GM12873 (cell line): ENCODE results near the gene MIGA2.

Source experiments
- TF ChIP-seq, protein P1 (sequence below): IDR thresholded peaks from 2 replicates; pipeline ENCODE4 v1.5.1; 2012; ENCODE audit warnings: low read depth, mild to moderate bottlenecking, moderate library complexity, low read length, control low read depth; ENCODE audit not compliant: insufficient read depth; ENCODE audit errors: missing control alignments

MIGA2 gene

DNA sequence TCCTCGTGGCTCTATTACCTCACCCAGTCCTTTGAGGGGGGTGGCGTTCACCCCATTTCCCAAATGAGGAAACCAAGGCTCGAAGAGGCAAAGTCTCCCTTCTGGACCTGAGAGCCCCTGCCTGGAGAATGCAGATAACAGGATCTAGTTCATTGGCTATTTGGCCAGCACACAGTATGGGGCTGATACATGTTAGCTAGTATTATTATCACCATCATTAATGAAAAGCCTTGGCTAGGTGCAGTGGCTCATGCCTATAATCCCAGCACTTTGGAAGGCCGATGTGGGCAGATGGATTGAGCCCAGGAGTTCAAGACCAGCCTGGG, 12.6 kb upstream of the MIGA2 start:
- TF ChIP-seq, protein P1, sequence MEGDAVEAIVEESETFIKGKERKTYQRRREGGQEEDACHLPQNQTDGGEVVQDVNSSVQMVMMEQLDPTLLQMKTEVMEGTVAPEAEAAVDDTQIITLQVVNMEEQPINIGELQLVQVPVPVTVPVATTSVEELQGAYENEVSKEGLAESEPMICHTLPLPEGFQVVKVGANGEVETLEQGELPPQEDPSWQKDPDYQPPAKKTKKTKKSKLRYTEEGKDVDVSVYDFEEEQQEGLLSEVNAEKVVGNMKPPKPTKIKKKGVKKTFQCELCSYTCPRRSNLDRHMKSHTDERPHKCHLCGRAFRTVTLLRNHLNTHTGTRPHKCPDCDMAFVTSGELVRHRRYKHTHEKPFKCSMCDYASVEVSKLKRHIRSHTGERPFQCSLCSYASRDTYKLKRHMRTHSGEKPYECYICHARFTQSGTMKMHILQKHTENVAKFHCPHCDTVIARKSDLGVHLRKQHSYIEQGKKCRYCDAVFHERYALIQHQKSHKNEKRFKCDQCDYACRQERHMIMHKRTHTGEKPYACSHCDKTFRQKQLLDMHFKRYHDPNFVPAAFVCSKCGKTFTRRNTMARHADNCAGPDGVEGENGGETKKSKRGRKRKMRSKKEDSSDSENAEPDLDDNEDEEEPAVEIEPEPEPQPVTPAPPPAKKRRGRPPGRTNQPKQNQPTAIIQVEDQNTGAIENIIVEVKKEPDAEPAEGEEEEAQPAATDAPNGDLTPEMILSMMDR = no peak

DNA sequence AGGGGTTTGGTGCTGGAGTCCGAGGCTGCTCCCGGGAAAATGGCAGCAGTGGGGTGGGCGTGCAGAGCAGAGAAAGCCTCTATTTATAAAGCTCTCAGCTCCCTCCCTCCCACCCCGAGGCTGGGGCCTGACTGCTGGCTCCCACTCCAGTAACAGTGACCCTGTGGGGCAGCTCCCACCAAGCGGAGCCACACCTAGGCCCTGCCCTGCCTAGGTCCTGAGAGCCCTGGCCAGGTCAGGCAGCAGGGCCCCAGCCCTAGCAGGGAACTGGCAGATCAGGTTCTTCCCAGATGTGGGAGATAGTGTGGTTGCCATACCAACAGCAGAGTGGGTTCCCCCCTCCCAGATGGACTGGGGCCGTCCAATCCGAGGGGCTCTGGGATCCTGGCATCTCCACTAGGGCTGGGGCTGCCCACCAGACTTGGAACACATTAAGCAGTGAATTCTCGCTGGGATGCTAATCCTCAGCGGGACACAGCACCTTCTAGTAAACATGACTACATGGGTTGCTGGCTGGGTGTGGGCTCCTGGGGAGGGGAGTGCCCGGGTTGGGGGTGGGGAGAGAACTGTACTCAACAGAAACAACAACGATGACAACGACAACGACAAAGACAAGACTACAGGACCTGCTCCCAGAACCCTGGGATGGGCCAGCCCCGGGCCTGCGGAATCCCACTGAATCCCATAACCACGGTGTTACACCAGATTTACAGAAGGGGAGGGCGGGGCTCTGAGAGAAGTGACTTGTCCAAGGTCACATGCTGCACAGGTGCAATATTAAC, 9.8 kb upstream of the MIGA2 start:
- TF ChIP-seq, protein P1 = no peak

DNA sequence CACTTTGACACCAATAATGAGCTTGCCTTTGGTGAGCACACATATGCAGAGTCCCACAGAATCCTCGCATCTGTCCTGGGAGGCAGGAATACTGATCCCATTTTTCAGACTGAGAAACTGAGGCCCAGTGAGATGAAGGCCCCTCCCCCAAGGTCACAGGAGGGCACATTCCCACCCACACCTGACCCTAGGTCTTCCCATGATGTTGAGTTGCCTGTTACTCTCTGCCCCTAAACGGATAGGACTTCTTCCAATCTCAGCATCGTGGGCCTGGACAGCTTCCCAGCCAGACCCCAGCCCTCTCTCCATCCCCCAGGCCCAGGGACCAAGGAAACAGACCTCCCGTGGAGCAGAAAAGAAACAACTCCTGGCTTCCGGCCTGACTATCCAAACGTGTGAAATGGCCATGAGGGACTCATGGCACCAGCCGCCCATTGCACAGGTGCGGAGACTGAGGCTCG, 9.2 kb upstream of the MIGA2 start:
- TF ChIP-seq, protein P1 = no peak

DNA sequence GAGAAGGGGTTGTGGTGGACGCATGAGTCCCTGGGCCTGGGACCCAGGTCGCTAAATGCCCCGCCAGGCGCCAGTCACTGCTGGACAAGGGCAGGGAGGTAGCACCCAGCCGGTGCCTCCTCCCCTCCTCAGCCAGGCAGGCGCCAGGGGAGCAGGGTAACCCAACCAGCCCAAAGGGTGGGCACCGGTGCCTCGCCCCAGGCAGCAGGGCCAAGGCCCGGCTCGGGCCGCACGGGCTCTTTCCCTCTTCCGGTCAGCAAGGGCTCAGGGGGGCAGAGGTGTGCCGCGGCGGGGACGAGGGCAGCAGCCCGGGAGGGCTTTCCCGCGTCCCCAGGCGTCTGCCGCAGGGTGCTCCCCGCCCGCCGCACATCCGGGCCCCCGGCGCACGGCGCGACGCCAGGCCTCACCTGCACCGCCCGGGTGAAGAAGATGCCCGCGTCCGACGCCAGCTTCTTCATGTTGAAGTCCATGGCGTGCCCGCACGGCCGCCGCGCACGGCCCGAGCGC, 8.7 kb upstream of the MIGA2 start:
- TF ChIP-seq, protein P1 = no peak

DNA sequence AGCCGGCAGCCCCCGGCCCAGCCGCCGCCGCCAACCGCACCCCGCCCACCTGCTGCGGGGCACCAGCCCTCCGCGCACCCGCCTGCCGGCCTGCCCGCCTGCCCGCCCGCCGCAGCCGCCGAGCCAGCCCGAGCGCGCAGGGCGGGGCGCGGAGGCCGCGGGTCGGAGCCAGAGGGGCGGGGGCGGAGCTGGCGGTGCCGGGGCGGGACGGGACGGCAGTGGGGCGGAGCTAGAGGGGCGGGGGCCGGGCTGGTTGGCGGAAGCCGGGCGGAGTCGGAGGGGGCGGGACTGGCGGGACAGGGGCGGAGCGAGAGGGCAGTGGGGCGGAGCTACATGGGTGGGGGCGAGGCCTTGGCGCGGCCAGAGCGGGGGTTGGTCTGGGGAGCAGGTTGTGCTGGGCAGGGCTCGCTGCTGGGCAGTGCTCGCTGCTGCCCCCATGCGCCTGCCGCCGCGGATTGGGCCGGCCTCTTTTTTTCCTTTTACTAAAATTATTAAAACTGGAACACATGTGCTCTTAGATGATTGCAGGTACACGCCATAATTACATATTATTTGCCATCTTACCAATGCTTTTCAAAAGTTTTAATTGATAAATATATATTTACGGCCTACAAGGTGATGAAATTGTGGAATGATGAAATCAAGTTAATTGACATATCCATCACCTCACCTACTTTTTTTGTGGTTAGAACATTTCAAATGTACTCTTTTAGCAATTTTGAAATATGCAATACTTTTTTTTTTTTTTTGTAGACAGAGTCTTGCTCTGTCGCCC, 8.0 kb upstream of the MIGA2 start, which contains the start of gene SH3GLB2:
SH3GLB2 (minus strand) TSS at position 140 of the 775 bp plus-strand sequence. CDS start 177 bp downstream, outside the sequence.
- TF ChIP-seq, protein P1 = peak; percentile 66

DNA sequence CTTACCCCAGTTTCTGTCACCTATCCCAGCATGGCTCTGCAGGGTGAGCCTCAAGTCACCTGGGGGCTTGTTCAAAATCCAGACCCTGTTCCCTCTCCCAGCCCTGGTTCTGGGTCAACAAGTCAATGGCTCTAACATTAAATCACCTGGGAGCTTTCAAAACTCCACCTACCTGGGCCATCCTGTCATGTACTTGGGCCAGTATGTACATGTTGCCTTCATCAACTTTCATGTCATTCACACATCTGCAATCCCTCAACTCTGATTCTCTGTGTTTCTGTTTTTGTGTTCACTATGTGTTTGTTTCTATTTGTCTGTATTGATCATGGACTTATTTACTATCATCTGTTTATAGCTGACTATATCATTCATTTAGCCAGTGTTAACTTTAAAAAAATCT, 6.2 kb upstream of the MIGA2 start:
- TF ChIP-seq, protein P1 = no peak

DNA sequence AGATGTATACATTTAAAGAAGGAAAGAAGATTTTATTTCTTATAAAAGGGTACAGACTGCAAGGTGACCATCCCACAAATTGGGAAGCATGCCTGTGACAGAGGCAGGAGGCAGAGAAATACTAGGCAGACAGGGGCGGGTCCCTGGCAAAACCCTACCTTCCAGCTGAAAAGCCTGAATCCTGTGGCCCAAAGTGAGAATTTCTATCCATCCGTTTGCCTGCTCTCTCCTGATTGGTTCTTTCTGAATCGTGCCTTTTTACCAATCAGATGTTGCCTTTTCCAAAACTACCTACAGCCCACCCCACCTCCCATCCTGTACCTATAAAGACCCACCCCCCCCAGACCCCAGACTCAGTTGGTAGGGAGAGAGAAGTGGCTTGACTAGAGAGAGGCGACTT, 4.9 kb upstream of the MIGA2 start:
- TF ChIP-seq, protein P1 = no peak
